WTC11 (cell line): ENCODE data around the gene RPS6KC1. TPM values are rescaled to one million over a fixed set of nuclear protein-coding genes. Genes with fewer than 3 reads are reported as not detected.
"Not testable (repeated sequence)": the region's sequence is repeated elsewhere in the genome, so short reads cannot be mapped to it uniquely, and the experiment has no call there.

Experiments used
- ATAC-seq: fragments of 200-7000 bp; cut with Tn5 transposase; 2 replicates; pipeline ENCODE4 v1.10.0; 2021; ENCODE audit warnings: mild to moderate bottlenecking, moderate library complexity
- CTCF ChIA-PET: fragments of 300-600 bp; sonication (Branson Sonifier 250); formaldehyde crosslinking; loops from one replicate; lab custom pipeline; 2021; ENCODE audit warnings: antibody characterized with exemption; lab: Charles Lee
- POLR2A ChIA-PET: fragments of 350-600 bp; sonication (Branson Sonifier 250); formaldehyde crosslinking; loops from one replicate; lab custom pipeline; 2021; ENCODE audit warnings: antibody characterized with exemption; lab: Charles Lee
- DNase-seq: peaks from one replicate; pipeline ENCODE4 v3.0.0; 2021; ENCODE audit warnings: low spot score
- H3K27ac Mint-ChIP-seq: 2 replicates; pipeline ENCODE4 v1.8.0; 2021; ENCODE audit warnings: mixed read lengths
- H3K27me3 Mint-ChIP-seq: 2 replicates; pipeline ENCODE4 v1.8.0; 2021; ENCODE audit warnings: low read depth, mild to moderate bottlenecking, moderate library complexity, mixed read lengths
- H3K36me3 Mint-ChIP-seq: 2 replicates; pipeline ENCODE4 v1.8.0; 2021; ENCODE audit warnings: mixed read lengths
- H3K4me1 Mint-ChIP-seq: 2 replicates; pipeline ENCODE4 v1.8.0; 2022; ENCODE audit warnings: mixed read lengths
- H3K4me3 Mint-ChIP-seq: 2 replicates; pipeline ENCODE4 v1.8.0; 2021; ENCODE audit warnings: mild to moderate bottlenecking, moderate library complexity, mixed read lengths
- H3K9me3 Mint-ChIP-seq: 2 replicates; pipeline ENCODE4 v1.8.0; 2021; ENCODE audit warnings: mixed read lengths
- AFF4 ChIP-seq: sonication (generic); formaldehyde crosslinking; IDR thresholded peaks from 2 replicates; pipeline ENCODE4 v1.8.1; 2023; ENCODE audit warnings: mild to moderate bottlenecking, missing genetic modification reagents, borderline replicate concordance
- ATF1 ChIP-seq: sonication (generic); formaldehyde crosslinking; IDR thresholded peaks from 2 replicates; pipeline ENCODE4 v1.8.1; 2023; ENCODE audit warnings: mild to moderate bottlenecking, moderate library complexity, missing genetic modification reagents
- E2F1 ChIP-seq: sonication (generic); formaldehyde crosslinking; IDR thresholded peaks from 2 replicates; pipeline ENCODE4 v1.8.0; 2022; ENCODE audit warnings: mild to moderate bottlenecking, missing genetic modification reagents
- ELF4 ChIP-seq: sonication (generic); formaldehyde crosslinking; IDR thresholded peaks from 2 replicates; pipeline ENCODE4 v1.8.1; 2022; ENCODE audit warnings: low read depth, mild to moderate bottlenecking, moderate library complexity, missing genetic modification reagents
- ERG ChIP-seq: fragments of 250-450 bp; sonication (Bioruptor Pico); IDR thresholded peaks from 2 replicates; pipeline ENCODE4 v1.8.0; 2021; ENCODE audit warnings: mild to moderate bottlenecking
- GRHL2 ChIP-seq: fragments of 250-450 bp; sonication (Bioruptor Pico); IDR thresholded peaks from 2 replicates; pipeline ENCODE4 v1.8.0; 2022; ENCODE audit warnings: mild to moderate bottlenecking, moderate library complexity; ENCODE audit not compliant: insufficient replicate concordance, severe bottlenecking
- HMGXB4 ChIP-seq: sonication (generic); formaldehyde crosslinking; IDR thresholded peaks from 2 replicates; pipeline ENCODE4 v1.8.1; 2023; ENCODE audit warnings: mild to moderate bottlenecking, moderate library complexity, missing genetic modification reagents
- MAX ChIP-seq: sonication (generic); formaldehyde crosslinking; IDR thresholded peaks from 2 replicates; pipeline ENCODE4 v1.8.0; 2022; ENCODE audit warnings: mild to moderate bottlenecking, missing genetic modification reagents
- MYBL2 ChIP-seq: sonication (generic); formaldehyde crosslinking; IDR thresholded peaks from 2 replicates; pipeline ENCODE4 v1.8.1; 2023; ENCODE audit warnings: mild to moderate bottlenecking, moderate library complexity, missing genetic modification reagents
- TCF7 ChIP-seq: sonication (generic); formaldehyde crosslinking; IDR thresholded peaks from 2 replicates; pipeline ENCODE4 v1.8.0; 2022; ENCODE audit warnings: mild to moderate bottlenecking, low read depth, missing genetic modification reagents, moderate library complexity
- USF2 ChIP-seq: sonication (generic); formaldehyde crosslinking; IDR thresholded peaks from 2 replicates; pipeline ENCODE4 v1.8.1; 2023; ENCODE audit warnings: mild to moderate bottlenecking, missing genetic modification reagents, moderate library complexity
- ZNF121 ChIP-seq: sonication (generic); formaldehyde crosslinking; IDR thresholded peaks from 2 replicates; pipeline ENCODE4 v1.8.0; 2023; ENCODE audit warnings: missing genetic modification reagents
- ZNF219 ChIP-seq: sonication (generic); formaldehyde crosslinking; IDR thresholded peaks from 2 replicates; pipeline ENCODE4 v1.8.0; 2023; ENCODE audit warnings: missing genetic modification reagents, mild to moderate bottlenecking, borderline replicate concordance
- ZNF281 ChIP-seq: sonication (generic); formaldehyde crosslinking; IDR thresholded peaks from 2 replicates; pipeline ENCODE4 v1.8.0; 2023; ENCODE audit warnings: mild to moderate bottlenecking, missing genetic modification reagents
- ZNF396 ChIP-seq: fragments of 250-450 bp; sonication (Bioruptor Pico); IDR thresholded peaks from 2 replicates; pipeline ENCODE4 v1.8.0; 2021; ENCODE audit warnings: mild to moderate bottlenecking, moderate library complexity, borderline replicate concordance
- ZNF425 ChIP-seq: fragments of 250-450 bp; sonication (Bioruptor Pico); conservative IDR thresholded peaks from 2 replicates; pipeline ENCODE4 v1.9.0; 2021; ENCODE audit warnings: mild to moderate bottlenecking
- total RNA-seq: library from RNA; stranded (reverse); gene quantifications from 3 replicates; pipeline ENCODE4 v1.2.3, GENCODE V29; 2021

The RPS6KC1 gene
- total RNA-seq, 1 experiment from 2014 or later = 17.4 TPM

GRCh38 chr1:213020016-213020415 is 31.0 kb upstream of the RPS6KC1 start (continued):
- no peak for TF ChIP-seq ZNF219 (CRISPR knock-in tag)
- TF ChIP-seq ZNF281 (CRISPR knock-in tag) = no peak
- no peak for TF ChIP-seq ERG (CRISPR knock-in tag)
- no peak for TF ChIP-seq MAX (CRISPR knock-in tag)
- TF ChIP-seq ATF1 (CRISPR knock-in tag) = no peak
- no peak for TF ChIP-seq E2F1 (CRISPR knock-in tag)
- TF ChIP-seq AFF4 = no peak
- TF ChIP-seq, all 79 proteins: peak for 0

- H3K4me3 Mint-ChIP-seq, ATAC-seq, POLR2A ChIA-PET, CTCF ChIA-PET, H3K27ac Mint-ChIP-seq, H3K4me1 Mint-ChIP-seq, DNase-seq: not testable (repeated sequence)
- Mint-ChIP-seq H3K9me3 (peaks cover 51% of the 10 kb centered on the region), H3K36me3 (peaks cover 20% of the 10 kb centered on the region), H3K27me3 (peaks cover 47% of the 10 kb centered on the region)
Observed at GRCh38 chr1:213027024-213027423, 24.0 kb upstream of the RPS6KC1 start.

GRCh38 chr1:213032651-213033050 is 18.4 kb upstream of the RPS6KC1 start:
- Mint-ChIP-seq H3K27ac (no peak overlapping the region), H3K4me1 (no peaks in the 10 kb centered on the region), H3K9me3 (peaks cover 26% of the 10 kb centered on the region), H3K36me3 (0 out of 2 replicates have a peak, but pooled peaks cover 3% of the 10 kb centered on the region), H3K4me3 (no peak overlapping the region), H3K27me3 (peaks cover 28% of the 10 kb centered on the region)
- ChIA-PET POLR2A (no interaction called here), CTCF (no interaction called here)
- ATAC-seq = no peak
- no peak for DNase-seq
- TF ChIP-seq HMGXB4 (no peak), ZNF121 (CRISPR knock-in tag) (no peak), ERG (CRISPR knock-in tag) (no peak), ZNF396 (CRISPR knock-in tag) (no peak), TCF7 (no peak), MYBL2 (CRISPR knock-in tag) (no peak), ZNF425 (no peak), ELF4 (CRISPR knock-in tag) (no peak), GRHL2 (CRISPR knock-in tag) (no peak), USF2 (no peak)
